GM12873 (cell line): ENCODE measurements around the gene PERP.

ENCODE experiments used
- CTCF ChIP-seq: IDR thresholded peaks from 2 replicates; pipeline ENCODE4 v1.5.1; 2012; ENCODE audit warnings: low read depth, mild to moderate bottlenecking, moderate library complexity, low read length, control low read depth; ENCODE audit not compliant: insufficient read depth; ENCODE audit errors: missing control alignments

The PERP gene

GRCh38 chr6:138104618-138105213 is 2.5 kb downstream of the PERP start:
- no peak for TF ChIP-seq CTCF

GRCh38 chr6:138103871-138104270 is 3.3 kb downstream of the PERP start:
- TF ChIP-seq CTCF = no peak

GRCh38 chr6:138101946-138102731 is 5.1 kb downstream of the PERP start:
- TF ChIP-seq CTCF = no peak

GRCh38 chr6:138099832-138100231 is 7.4 kb downstream of the PERP start:
- no peak for TF ChIP-seq CTCF

- TF ChIP-seq CTCF = no peak
Measured at GRCh38 chr6:138098306-138098705, 8.9 kb downstream of the PERP start.

GRCh38 chr6:138094260-138094659 is 13.0 kb downstream of the PERP start:
- TF ChIP-seq CTCF = no peak

GRCh38 chr6:138093632-138094031 is 13.6 kb downstream of the PERP start:
- no peak for TF ChIP-seq CTCF
